Measurements from ENCODE around the gene BCAP31. TPM values are rescaled to one million over a fixed set of nuclear protein-coding genes. Genes with fewer than 3 reads are reported as not detected.

Gene BCAP31
- polyA plus RNA-seq, 10 donors: 69.1 to 91.2 (median 73.2) TPM

DNA sequence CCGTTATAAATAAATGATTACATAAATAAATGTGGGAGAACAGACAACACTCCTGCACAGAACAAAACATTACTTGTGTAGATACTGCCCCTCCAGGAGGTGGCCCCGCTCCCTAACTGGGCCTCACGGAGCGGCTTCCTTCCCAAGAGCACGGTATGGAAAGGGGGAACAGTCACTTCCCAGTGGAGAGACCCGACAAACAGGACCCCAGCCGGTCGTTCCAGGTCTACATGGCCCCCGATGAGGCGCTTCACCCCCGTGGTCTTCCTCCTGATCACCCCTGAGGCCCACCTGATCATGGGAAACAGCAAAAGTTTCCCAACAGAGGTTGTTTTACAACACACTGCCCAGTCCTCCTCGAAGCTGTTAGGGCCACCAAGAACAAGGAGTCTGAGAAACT, 43.0 kb downstream of the BCAP31 start:
- no peak for DNase-seq

GRCh38 chrX:153674219-153674851, 49.9 kb downstream of the BCAP31 start:
- no peak for DNase-seq

DNA sequence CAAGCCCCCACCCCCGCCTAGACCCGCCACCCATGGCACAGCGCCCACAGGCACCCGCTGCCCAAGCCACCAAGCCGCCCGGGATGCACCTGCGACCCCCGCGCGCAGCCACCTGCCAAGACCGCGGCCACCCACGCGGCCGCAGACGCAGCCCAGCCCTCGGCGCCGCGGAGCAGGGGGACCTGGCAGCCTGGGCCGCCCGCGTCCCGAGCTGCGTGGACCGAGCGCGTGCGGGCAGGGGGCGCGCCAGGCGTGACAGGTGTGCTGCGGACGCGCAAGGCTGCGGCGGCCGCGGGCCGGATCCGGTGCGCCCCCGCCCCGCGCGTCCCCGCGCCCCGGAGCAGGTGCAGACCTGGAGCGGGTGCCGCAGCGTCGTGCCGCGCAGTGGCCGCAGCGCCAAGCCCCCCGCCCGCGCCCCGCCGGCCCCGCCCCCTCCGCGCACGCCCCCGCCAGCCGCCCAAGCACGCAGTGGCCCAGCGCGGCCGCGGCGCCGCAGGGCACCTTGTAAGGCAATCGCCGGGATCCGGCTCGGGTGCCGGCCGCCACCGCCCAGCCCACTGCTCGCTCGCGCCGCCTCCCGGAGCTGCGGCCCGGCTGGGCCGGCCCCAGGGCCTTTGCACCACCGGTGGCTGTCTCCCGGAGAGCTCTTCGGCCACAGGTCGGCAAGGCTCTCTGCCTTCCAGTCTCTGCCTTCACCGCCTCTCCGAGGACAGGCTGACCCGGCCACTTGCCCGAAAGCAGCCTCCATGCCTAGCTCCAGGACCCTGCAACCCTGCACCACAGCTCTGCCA, 50.6 kb downstream of the BCAP31 start, which contains the start of gene PNCK:
Gene PNCK (minus strand): TSS at position 386 of the 791 bp plus-strand sequence. CDS start 737 bp downstream, outside the sequence.
- no peak for DNase-seq

DNA sequence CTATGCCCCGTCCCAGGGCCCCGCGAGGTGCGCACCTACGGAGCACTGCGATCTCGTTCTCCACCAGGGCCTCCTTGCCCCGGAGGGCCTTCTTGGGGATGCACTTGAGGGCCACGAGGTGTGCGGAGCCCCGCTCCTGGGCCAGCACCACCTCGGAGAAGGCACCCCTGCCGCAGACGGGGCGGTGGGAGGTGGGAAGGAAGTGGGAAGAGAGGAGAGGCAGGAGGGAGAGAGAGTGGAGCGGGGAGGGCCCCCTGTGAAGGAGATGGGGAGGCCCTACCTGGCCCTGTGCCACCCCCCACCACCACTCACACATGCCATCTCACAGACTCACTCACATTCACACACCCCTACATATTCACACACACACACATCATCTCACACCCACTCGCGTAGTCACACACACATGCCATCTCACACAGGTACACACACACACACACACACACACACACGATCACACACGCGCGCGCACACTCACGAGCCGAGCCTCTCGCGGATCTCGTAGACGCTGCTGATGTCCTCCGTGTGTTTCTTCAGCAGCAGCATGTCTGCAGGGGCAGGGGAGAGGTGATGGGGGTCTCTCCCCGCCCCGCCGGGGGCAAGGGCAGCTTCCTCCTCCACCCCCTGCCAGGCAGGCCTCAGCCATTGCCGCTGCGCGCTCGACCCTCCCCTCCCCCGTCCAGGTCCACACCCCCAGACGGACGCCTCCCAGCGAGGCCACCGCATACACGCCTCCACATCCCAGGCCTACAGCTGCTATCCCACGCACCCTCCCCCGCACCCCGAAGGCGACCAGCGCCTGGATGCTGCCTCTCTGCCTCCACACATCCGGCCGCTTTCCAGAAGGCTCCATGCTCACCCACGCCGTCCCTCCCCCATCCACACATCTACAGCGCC, 51.4 kb downstream of the BCAP31 start:
- no peak for DNase-seq

DNA sequence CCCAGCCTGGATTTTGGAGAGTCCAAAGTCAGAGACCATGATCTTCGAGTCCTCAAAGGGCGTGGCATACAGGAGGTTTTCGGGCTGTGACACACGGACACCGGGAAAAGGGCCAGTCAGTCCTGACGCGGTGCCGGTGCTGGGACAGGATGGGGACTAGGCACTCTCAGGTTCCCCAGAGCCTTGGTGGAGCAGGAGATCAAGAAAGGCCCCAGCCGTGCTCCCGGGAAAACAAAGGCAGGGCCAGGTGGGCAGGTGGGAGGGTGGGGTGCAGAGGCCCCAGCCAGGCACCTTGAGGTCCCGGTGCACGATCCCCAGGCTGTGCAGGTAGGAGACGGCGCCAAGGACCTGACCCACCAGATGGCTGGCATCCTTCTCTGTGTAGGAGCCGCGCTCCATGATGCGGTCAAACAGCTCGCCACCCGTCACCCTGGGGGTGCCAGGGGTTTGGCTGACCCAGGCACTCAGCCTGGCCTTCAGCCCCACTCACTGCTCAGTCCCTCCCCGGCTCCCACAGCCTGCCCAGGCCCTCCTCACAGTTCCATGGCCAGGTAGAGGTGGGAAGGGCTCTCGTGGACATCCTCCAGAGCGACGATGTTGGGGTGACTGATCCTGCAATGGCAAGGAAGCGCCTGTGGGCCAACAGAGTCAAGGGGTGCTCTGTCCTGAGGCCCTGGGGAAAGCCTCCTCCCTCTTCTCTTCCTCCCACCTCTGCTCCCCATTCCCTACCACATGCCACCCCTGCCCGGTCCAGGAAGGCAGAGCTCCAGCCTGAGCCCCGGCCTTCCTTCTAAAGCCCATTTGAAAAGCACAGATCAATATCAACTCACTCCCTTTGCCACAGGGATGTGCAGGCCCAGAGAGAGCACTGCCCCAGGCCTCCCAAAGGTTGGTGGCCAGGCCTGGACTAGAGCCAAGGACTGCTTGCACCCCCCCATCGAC, 52.3 kb downstream of the BCAP31 start:
- no peak for DNase-seq

- DNase-seq: no peak
These were observed 53.2 kb downstream of the BCAP31 start for GRCh38 chrX:153670748-153671588.

- DNase-seq: no peak
These were observed 54.1 kb downstream of the BCAP31 start for GRCh38 chrX:153669901-153670731.

- no peak for DNase-seq
These were observed 54.9 kb downstream of the BCAP31 start for GRCh38 chrX:153669174-153669890.

- DNase-seq: no peak
These were observed 55.6 kb downstream of the BCAP31 start for GRCh38 chrX:153668423-153669173.

DNA sequence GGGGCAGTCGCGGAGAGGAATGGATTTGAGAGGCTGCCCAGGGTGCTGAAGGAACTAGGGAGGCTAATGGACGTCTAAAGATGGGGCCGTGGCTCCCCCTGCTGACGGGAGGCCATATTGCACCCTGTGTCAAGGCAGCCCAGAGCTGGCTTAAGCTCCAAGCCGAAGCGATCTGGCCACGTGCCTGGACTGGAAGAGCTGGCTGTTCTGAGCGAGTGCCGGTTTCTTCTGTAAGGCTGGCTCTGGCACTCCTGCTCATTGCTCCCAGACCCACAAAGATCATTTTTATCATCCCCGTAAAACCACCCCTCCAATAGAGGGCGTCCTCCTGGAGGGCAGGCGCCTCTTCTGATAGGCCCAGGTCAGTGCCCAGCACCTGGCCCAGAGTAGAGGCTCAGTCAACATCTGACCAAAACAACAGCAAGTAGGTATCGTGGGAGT, 56.2 kb downstream of the BCAP31 start:
- DNase-seq: peak; percentile 57 to 88 (median 83)

DNA sequence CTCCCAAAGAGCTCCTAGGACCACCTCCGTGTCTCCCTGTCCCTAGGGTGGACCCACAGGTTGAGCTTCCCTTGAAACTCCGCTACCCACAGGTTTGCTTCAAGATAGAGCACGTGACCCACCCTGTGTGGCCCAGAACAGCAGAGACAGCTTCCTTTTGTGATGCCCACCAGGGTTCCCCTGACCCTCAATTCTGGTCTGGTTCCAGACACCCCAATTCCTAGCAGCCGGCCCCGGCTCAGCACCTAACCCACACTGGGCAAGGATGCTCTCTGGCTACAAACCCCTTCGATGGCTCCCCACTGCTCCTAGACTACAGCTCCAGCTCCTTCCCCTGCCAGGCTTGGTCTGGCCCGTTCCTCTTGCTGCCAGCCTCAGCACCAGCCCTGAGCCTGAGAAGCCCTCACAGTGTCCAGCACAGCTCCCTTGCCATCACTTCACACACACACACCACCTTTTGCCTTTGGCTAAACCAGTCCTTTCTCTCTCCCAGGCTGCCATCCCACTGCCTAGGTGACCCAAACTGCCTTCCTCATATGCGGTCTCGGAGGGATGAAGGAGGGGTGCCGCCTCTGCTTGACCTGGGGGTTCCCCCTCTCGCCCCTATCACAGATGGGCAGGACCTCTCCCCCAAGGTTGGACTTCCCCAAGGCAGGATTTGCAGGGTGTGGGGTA, 56.8 kb downstream of the BCAP31 start:
- DNase-seq: no peak

DNA sequence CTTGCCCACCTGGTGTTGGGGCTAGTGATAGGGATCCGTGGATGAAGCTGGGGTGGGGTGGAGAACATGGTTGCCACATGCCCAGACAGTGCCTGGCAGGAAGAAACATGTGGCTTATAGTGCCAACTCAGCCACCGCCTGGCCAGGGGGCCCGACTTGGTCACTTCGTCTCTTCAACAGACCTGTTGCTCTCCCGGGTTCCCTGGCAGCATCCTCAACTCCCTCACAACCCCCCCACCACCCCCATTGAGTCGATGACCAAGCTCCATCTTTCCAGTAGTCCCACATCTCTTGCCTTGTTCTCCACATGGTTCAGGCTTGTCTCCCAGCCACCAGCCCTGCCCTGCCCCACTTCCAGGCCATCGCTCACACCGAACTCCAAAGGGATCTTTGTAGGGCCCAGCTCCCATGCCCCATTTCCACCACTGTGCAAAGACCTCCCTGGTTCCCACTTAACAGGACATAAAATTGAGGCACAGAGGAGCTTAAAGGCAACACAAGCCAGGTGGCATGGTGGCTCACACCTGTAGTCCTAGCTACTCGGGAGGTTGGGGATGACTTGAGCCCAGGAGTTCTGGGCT, 58.4 kb downstream of the BCAP31 start:
- no peak for DNase-seq

GRCh38 chrX:153662266-153662665, 61.9 kb downstream of the BCAP31 start:
- DNase-seq: no peak

- no peak for DNase-seq
These were observed 64.9 kb downstream of the BCAP31 start for GRCh38 chrX:153659268-153659667.

GRCh38 chrX:153657161-153657560, 67.0 kb downstream of the BCAP31 start:
- DNase-seq: no peak

GRCh38 chrX:153653556-153653955, 70.6 kb downstream of the BCAP31 start:
- DNase-seq: no peak

Data from muscle of back (tissue), 11 donors.